AG09309 (cell line): ENCODE data around the gene TRIM2.

Experiments used
- DNase-seq: peaks from one replicate; pipeline ENCODE4 v3.0.0-alpha.2; 2010; ENCODE audit warnings: low read depth
- H3K4me3 ChIP-seq: 2 replicates; pipeline ENCODE4 v1.5.1; 2011; ENCODE audit warnings: mild to moderate bottlenecking, low read depth, low read length, moderate library complexity; ENCODE audit not compliant: control insufficient read depth
- TF ChIP-seq, protein P1 (sequence below): IDR thresholded peaks from 2 replicates; pipeline ENCODE4 v1.5.1; 2011; ENCODE audit warnings: mild to moderate bottlenecking, low read depth, low read length, inconsistent platforms; ENCODE audit not compliant: insufficient read depth, control insufficient read depth; ENCODE audit errors: missing control alignments

The TRIM2 gene

GRCh38 chr4:153221783-153222706 is 17.8 kb downstream of the TRIM2 start:
- DNase-seq, result no peak
- TF ChIP-seq, protein P1, sequence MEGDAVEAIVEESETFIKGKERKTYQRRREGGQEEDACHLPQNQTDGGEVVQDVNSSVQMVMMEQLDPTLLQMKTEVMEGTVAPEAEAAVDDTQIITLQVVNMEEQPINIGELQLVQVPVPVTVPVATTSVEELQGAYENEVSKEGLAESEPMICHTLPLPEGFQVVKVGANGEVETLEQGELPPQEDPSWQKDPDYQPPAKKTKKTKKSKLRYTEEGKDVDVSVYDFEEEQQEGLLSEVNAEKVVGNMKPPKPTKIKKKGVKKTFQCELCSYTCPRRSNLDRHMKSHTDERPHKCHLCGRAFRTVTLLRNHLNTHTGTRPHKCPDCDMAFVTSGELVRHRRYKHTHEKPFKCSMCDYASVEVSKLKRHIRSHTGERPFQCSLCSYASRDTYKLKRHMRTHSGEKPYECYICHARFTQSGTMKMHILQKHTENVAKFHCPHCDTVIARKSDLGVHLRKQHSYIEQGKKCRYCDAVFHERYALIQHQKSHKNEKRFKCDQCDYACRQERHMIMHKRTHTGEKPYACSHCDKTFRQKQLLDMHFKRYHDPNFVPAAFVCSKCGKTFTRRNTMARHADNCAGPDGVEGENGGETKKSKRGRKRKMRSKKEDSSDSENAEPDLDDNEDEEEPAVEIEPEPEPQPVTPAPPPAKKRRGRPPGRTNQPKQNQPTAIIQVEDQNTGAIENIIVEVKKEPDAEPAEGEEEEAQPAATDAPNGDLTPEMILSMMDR, result no peak
- H3K4me3 ChIP-seq, result peak overlapping the region; percentile 81

GRCh38 chr4:153222707-153223426 is 18.6 kb downstream of the TRIM2 start:
- TF ChIP-seq, protein P1, result no peak
- H3K4me3 ChIP-seq, result peak overlapping the region; percentile 81
- DNase-seq, result no peak

DNA sequence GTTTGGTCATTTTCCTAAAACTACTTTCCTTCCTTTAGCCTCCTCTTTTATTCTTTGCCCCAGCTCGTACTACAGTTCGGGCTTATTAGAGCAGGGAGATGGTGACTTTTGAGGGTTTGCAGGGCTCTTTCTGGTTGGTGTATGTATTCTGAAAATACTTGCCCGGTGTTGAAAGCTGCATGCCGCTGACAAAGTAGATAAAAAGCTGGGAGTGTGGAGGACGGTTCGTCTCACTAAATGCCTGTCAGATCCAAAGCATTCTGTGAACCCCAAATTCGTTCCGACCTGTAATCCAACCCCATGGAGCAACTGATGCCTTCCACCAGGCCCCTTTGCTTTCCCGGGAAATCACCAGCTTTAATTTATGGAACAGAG is 19.2 kb downstream of the TRIM2 start:
- H3K4me3 ChIP-seq, result peak overlapping the region; percentile 81
- TF ChIP-seq, protein P1, result no peak

DNA sequence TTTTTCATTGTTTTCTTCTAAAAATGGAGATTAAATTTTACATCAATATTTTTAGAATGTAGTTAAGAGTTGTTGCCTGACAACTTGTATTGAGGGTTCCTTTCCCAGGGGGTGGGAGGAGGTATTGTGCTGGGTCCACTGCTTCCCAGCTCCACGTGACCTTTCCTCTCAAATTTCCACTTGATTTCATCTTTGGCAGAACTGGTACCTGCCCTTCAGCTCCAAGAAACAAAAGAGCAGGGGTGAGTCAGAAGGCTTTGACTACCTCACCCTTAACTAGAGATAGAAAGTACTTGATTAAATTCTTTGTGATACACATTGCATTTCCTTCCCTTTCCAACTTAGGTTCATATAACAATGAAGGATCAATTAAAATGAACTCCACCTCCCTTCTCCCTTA is 19.7 kb downstream of the TRIM2 start:
- peak overlapping the region; percentile 81 for H3K4me3 ChIP-seq
- TF ChIP-seq, protein P1, result no peak
- DNase-seq, result no peak

More for the DNA sequence above, 19.2 kb downstream of the TRIM2 start:
- no peak for DNase-seq

GRCh38 chr4:153224474-153224873 is 20.2 kb downstream of the TRIM2 start:
- TF ChIP-seq, protein P1, result no peak

DNA sequence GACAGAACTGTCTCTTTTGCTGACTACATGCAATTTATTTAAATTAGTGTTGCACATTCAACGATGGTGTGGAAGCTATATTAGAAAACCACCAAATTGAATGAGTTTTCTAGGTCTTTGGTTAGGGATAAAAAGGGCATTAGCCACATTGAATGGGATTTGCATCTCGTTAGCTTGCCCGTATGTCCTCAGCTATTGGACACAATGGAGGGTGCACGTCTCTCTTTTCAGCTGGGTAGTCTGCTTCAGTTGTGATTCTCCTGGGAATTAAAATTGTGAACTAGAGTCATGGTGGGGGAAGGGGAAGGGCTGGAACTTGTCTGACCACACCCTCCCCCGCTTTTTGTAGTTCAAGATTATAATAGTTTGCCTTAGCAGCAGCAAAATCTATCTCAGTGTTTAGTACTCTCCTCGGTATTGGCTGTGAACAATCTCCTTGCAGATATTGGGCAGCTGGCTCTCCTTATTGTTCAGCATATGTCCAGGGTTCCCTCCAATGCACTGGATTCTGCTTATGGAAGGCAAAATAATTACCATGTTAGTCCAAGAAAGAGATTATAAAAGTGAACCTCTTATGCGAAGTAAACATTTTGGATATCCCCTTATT is 23.3 kb downstream of the TRIM2 start:
- no peak overlapping the region for H3K4me3 ChIP-seq
- no peak for DNase-seq
- TF ChIP-seq, protein P1, result no peak

More at GRCh38 chr4:153224474-153224873, 20.2 kb downstream of the TRIM2 start:
- no peak for DNase-seq
- H3K4me3 ChIP-seq, result peak overlapping the region; percentile 81; the same call in 1 of the 2 replicates
